Heart right ventricle (tissue), 16 donors: ENCODE measurements around the gene NBL1. TPM values are rescaled to one million over a fixed set of nuclear protein-coding genes. Genes with fewer than 3 reads are reported as not detected.
"Not testable (repeated sequence)": the region's sequence is repeated elsewhere in the genome, so short reads cannot be mapped to it uniquely, and the experiment has no call there.

Experiments used
- ATAC-seq, 8 donors: fragments of 200-7000 bp; cut with Tn5 transposase; one replicate each; pipeline ENCODE4 v1.9.1; 2020; ENCODE audit warnings: mild to moderate bottlenecking in 8 of 8, moderate library complexity in 8 of 8, moderate number of reproducible peaks in 1 of 8
- DNase-seq, 2 donors: peaks; one replicate each; pipeline ENCODE4 v3.0.0-alpha.2; 2020
- H3K27ac ChIP-seq, 10 donors: fragments of 200-600 bp; sonication (generic) in 2 of 10; one replicate each; pipeline versions ENCODE4 v1.5.0 to v1.8.0; 2020 to 2022; ENCODE audit warnings: mild to moderate bottlenecking in 3 of 10
- H3K27me3 ChIP-seq, 7 donors: fragments of 200-600 bp; one replicate each; pipeline ENCODE4 v1.8.0; 2021 to 2022; ENCODE audit warnings: mild to moderate bottlenecking in 2 of 7
- H3K36me3 ChIP-seq, 9 donors: fragments of 200-600 bp; sonication (generic) in 1 of 9; one replicate each; pipeline versions ENCODE4 v1.5.0 to v1.8.0; 2020 to 2022; ENCODE audit warnings: mild to moderate bottlenecking in 2 of 9
- H3K4me1 ChIP-seq, 9 donors: fragments of 200-600 bp; sonication (generic) in 1 of 9; one replicate each; pipeline versions ENCODE4 v1.5.0 to v1.8.0; 2020 to 2022; ENCODE audit warnings: mild to moderate bottlenecking in 4 of 9
- H3K4me3 ChIP-seq, 10 donors: fragments of 200-600 bp; sonication (generic) in 2 of 10; one replicate each; pipeline versions ENCODE4 v1.5.0 to v1.8.0; 2020 to 2022; ENCODE audit warnings: mild to moderate bottlenecking in 7 of 10, moderate library complexity in 2 of 10
- H3K9me3 ChIP-seq, 11 donors: fragments of 200-600 bp in 10 of 11; sonication (generic) in 2 of 11; one replicate each; pipeline versions ENCODE4 v1.5.0 to v1.8.0; 2013 to 2022; ENCODE audit warnings: mild to moderate bottlenecking in 2 of 11, control low read depth in 1 of 11, moderate library complexity in 1 of 11
- CTCF ChIP-seq, 9 donors: fragments of 200-600 bp; sonication (generic) in 2 of 9; IDR thresholded peaks; one replicate each; pipeline versions ENCODE4 v1.5.0 to v1.8.0; 2021 to 2022; ENCODE audit warnings: antibody characterized with exemption in 9 of 9, mild to moderate bottlenecking in 5 of 9, moderate library complexity in 1 of 9
- WGBS, 2 donors: extraction: QIAGEN DNeasy Blood & Tissue Kit; methylation state at CpG; one replicate each; pipeline ENCODE4 v1.1.7; 2013; ENCODE audit warnings: inconsistent platforms in 1 of 2; 5-methylcytosine and 5-hydroxymethylcytosine counted together
- intact Hi-C, 10 donors: fragments of 100-400 bp; cut with DNase I; formaldehyde crosslinking; loops; one replicate each; pipeline versions ENCODE4 v1.11.1 to v1.14.2; 2022
- polyA plus RNA-seq, 2 donors: library from polyadenylated mRNA; stranded (reverse); fragments of 200-250 nt; gene quantifications; one replicate each; pipeline ENCODE4 v1.2.3, GENCODE V29; 2013
- total RNA-seq, 10 donors: library from RNA; stranded (reverse); fragmentation: NEBNext Ultra II Directional in 3 of 10; extraction: Animal tissue kit (Norgen Biotek cat#: 25700) in 3 of 10; gene quantifications; one replicate each; pipeline versions ENCODE4 v1.2.1 to v1.2.4, GENCODE V29; 2021 to 2023
- donor health status: Arrhythmogenic right ventricular cardiomyopathy.
- donor health status: ischemic (EF 13 %, LVEDD 7.1; RV severe dilation, severe dysfunction).
- donor health status: healthy with polysubstance abuse.
- donor health status: DM: no; HTN: yes; CAD: no.
- donor health status: DM: no; HTN: no; CAD: no.
- donor health status: ischemic (EF 25% LVEDD 6.9; RV normal size, moderate dysfunction).
- donor health status: ischemic (EF 25% LVEDD 5.7; RV mildly dilated, moderate dysfunction).
- donor health status: healthy.
- donor health status: DM: yes; HTN: yes; CAD: no.
- donor health status: Ischemic cardiomyopathy.
- donor health status: ischemic (EF 35%, LVEDD 5.7; RV mildly dilated, moderate dysfunction).
- donor health status: nonischemic (EF 11% LVEDD 7.7; RV severe dilation, severe dysfunction).
- donor health status: DM: yes; HTN: yes; CAD: no.
- donor health status: PGD.
- donor health status: ischemic (EF 29% LVEDD 5.4; RV normal size, mild dysfunction).
- donor health status: nonischemic (EF 23%, LVEDD 6.1; RV moderate dilation, normal function).

The NBL1 gene
- total and polyA plus RNA-seq, 12 donors = 18.5 to 48.7 (median 38.3) TPM

GRCh38 chr1:19635646-19636045 lies 8.5 kb upstream of the NBL1 start:
- Histone ChIP-seq H3K27me3 (no peaks in the 10 kb centered on the region), H3K4me3 (no peak overlapping the region), H3K9me3 (no peaks in the 10 kb centered on the region), H3K4me1 (peaks cover 0 to 5% (median 2%) of the 10 kb centered on the region in 9 donors), H3K36me3 (no peaks in the 10 kb centered on the region), H3K27ac (no peak overlapping the region)
- WGBS, 2 donors = 92 to 94% methylated on average over 4 of the region's 4 CpGs
- intact Hi-C loops = no loop called here
- no peak for DNase-seq
- TF ChIP-seq CTCF (IDR thresholded peaks at IDR 0.05) = no peak
- ATAC-seq = peak in 4 of 8 donors; percentile 24 to 80 (median 61)

- no peak for DNase-seq
- intact Hi-C loops = no loop called here
- Histone ChIP-seq H3K27me3 (no peaks in the 10 kb centered on the region), H3K4me3 (no peak overlapping the region), H3K9me3 (no peaks in the 10 kb centered on the region), H3K4me1 (peaks cover 0 to 9% (median 4%) of the 10 kb centered on the region in 9 donors), H3K36me3 (no peaks in the 10 kb centered on the region), H3K27ac (no peak overlapping the region)
- 87 to 92% methylated on average over 5 of the region's 5 CpGs for WGBS, 2 donors
- ATAC-seq = peak in 1 of 8 donors; percentile 11
- no peak for TF ChIP-seq CTCF (IDR thresholded peaks at IDR 0.05)
Measured at GRCh38 chr1:19636065-19636464, 8.0 kb upstream of the NBL1 start.

- H3K4me3 ChIP-seq, H3K36me3 ChIP-seq, H3K27ac ChIP-seq, ATAC-seq, H3K27me3 ChIP-seq, H3K9me3 ChIP-seq, intact Hi-C loops, DNase-seq: not testable (repeated sequence)
- WGBS, 2 donors = 88 to 98% methylated on average over 10 of the region's 10 CpGs
- peaks cover 0 to 10% (median 4%) of the 10 kb centered on the region in 9 donors for H3K4me1 ChIP-seq
Measured at GRCh38 chr1:19636749-19637148, 7.4 kb upstream of the NBL1 start.

GRCh38 chr1:19637606-19638005 lies 6.5 kb upstream of the NBL1 start:
- intact Hi-C loops = no loop called here
- 91% methylated on average over 10 of the region's 10 CpGs for WGBS, 2 donors

GRCh38 chr1:19639228-19639627 lies 4.9 kb upstream of the NBL1 start:
- H3K36me3 ChIP-seq, H3K9me3 ChIP-seq, H3K27ac ChIP-seq, DNase-seq, ATAC-seq, H3K4me3 ChIP-seq, intact Hi-C loops: not testable (repeated sequence)
- H3K4me1 ChIP-seq = peaks cover 0 to 20% (median 11%) of the 10 kb centered on the region in 9 donors
- 74 to 76% methylated on average over 10 of the region's 10 CpGs for WGBS, 2 donors
- H3K27me3 ChIP-seq = peaks cover 0 to 18% (median 0%) of the 10 kb centered on the region in 7 donors

More at GRCh38 chr1:19637606-19638005, 6.5 kb upstream of the NBL1 start:
- Histone ChIP-seq H3K36me3 (no peaks in the 10 kb centered on the region), H3K27ac (no peak overlapping the region), H3K4me3 (no peak overlapping the region), H3K27me3 (peaks cover 0 to 6% (median 0%) of the 10 kb centered on the region in 7 donors), H3K4me1 (peaks cover 0 to 10% (median 4%) of the 10 kb centered on the region in 9 donors), H3K9me3 (no peaks in the 10 kb centered on the region)
- ATAC-seq = no peak
- DNase-seq = no peak
- TF ChIP-seq CTCF (IDR thresholded peaks at IDR 0.05) = no peak
